ENCODE data around the gene BCL6B.
"Not testable (repeated sequence)": the region's sequence is repeated elsewhere in the genome, so short reads cannot be mapped to it uniquely, and the experiment has no call there.

The BCL6B gene

DNA sequence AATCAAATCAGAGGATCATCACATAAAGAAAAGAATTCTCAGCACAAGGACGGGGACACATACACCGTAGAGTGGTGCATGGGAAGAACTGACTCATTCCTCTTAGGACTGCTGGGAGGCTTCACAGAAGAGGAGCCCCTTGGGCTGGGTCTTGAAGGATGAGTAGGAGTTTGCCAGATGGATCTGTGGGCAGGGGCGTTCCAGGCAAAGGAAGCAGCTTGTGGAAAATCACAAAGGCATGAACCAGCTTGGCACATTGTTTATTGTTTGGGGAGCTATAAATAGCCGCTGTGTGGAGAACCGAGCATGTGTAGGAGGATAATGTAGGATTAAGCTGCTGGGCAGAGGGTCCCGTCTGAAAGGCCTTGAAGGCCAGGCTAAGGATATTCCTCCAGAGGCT is 26.1 kb downstream of the BCL6B start:
- H3K27me3 ChIP-seq: peaks cover 85% of the 10 kb centered on the region
- H3K4me3 ChIP-seq (ENCODE audit: low read depth in 1 of 2, low read length in 1 of 2): no peak overlapping the region
- TF ChIP-seq, protein P1, sequence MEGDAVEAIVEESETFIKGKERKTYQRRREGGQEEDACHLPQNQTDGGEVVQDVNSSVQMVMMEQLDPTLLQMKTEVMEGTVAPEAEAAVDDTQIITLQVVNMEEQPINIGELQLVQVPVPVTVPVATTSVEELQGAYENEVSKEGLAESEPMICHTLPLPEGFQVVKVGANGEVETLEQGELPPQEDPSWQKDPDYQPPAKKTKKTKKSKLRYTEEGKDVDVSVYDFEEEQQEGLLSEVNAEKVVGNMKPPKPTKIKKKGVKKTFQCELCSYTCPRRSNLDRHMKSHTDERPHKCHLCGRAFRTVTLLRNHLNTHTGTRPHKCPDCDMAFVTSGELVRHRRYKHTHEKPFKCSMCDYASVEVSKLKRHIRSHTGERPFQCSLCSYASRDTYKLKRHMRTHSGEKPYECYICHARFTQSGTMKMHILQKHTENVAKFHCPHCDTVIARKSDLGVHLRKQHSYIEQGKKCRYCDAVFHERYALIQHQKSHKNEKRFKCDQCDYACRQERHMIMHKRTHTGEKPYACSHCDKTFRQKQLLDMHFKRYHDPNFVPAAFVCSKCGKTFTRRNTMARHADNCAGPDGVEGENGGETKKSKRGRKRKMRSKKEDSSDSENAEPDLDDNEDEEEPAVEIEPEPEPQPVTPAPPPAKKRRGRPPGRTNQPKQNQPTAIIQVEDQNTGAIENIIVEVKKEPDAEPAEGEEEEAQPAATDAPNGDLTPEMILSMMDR (IDR thresholded peaks at IDR 0.05): no peak
- peaks cover 15 to 20% of the 10 kb centered on the region in 2 experiments for H3K4me1 ChIP-seq (ENCODE audit: control insufficient read depth in 1 of 2, insufficient read depth in 1 of 2, low read depth in 1 of 2, low read length in 1 of 2)
- H3K9me3 ChIP-seq: no peaks in the 10 kb centered on the region
- no peak overlapping the region for H3K27ac ChIP-seq
- no peaks in the 10 kb centered on the region for H3K36me3 ChIP-seq

DNA sequence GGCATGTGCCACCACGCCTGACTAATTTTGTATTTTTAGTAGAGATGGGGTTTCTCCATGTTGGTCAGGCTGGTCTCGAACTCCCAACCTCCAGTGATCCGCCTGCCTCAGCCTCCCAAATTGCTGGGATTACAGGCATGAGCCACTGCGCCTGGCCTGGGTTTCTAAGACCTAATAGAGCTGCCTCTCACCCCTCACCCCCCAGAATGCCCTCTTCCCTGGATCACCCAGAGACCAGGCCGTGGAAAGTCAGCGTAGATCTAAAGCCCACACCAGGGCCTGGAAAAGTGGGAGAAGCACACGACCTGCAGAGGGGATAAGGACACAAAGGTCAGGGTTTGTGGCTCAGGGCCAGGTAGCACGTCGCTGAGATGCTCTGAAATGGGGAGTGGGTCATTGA is 27.7 kb downstream of the BCL6B start:
- Histone ChIP-seq H3K4me1 (ENCODE audit: control insufficient read depth in 1 of 2, insufficient read depth in 1 of 2, low read depth in 1 of 2, low read length in 1 of 2) (peaks cover 15 to 17% of the 10 kb centered on the region in 2 experiments), H3K27me3 (peaks cover 77% of the 10 kb centered on the region)
- not testable (repeated sequence) for H3K27ac ChIP-seq; H3K36me3 ChIP-seq; H3K9me3 ChIP-seq; H3K4me3 ChIP-seq (ENCODE audit: low read depth in 1 of 2, low read length in 1 of 2)

GRCh38 chr17:7056386-7056785 is 33.5 kb downstream of the BCL6B start:
- H3K4me3 ChIP-seq (ENCODE audit: low read depth in 1 of 2, low read length in 1 of 2): no peak overlapping the region
- no peaks in the 10 kb centered on the region for H3K4me1 ChIP-seq (ENCODE audit: control insufficient read depth in 1 of 2, insufficient read depth in 1 of 2, low read depth in 1 of 2, low read length in 1 of 2)
- TF ChIP-seq, protein P1 (IDR thresholded peaks at IDR 0.05): no peak

GRCh38 chr17:7058831-7059447 is 36.1 kb downstream of the BCL6B start:
- H3K9me3 ChIP-seq: no peaks in the 10 kb centered on the region
- H3K4me1 ChIP-seq (ENCODE audit: control insufficient read depth in 1 of 2, insufficient read depth in 1 of 2, low read depth in 1 of 2, low read length in 1 of 2): no peaks in the 10 kb centered on the region
- H3K27me3 ChIP-seq: peaks cover 58% of the 10 kb centered on the region
- no peak overlapping the region for H3K27ac ChIP-seq
- no peaks in the 10 kb centered on the region for H3K36me3 ChIP-seq
- H3K4me3 ChIP-seq (ENCODE audit: low read depth in 1 of 2, low read length in 1 of 2): no peak overlapping the region
- TF ChIP-seq, protein P1 (IDR thresholded peaks at IDR 0.05): no peak

More at GRCh38 chr17:7056386-7056785, 33.5 kb downstream of the BCL6B start:
- Histone ChIP-seq H3K27me3 (peaks cover 47% of the 10 kb centered on the region), H3K9me3 (no peaks in the 10 kb centered on the region), H3K27ac (no peak overlapping the region), H3K36me3 (no peaks in the 10 kb centered on the region)

GRCh38 chr17:7060165-7060891 is 37.5 kb downstream of the BCL6B start:
- no peaks in the 10 kb centered on the region for H3K4me1 ChIP-seq (ENCODE audit: control insufficient read depth in 1 of 2, insufficient read depth in 1 of 2, low read depth in 1 of 2, low read length in 1 of 2)
- H3K36me3 ChIP-seq: no peaks in the 10 kb centered on the region
- no peak overlapping the region for H3K27ac ChIP-seq
- H3K9me3 ChIP-seq: no peaks in the 10 kb centered on the region
- peaks cover 49% of the 10 kb centered on the region for H3K27me3 ChIP-seq
- TF ChIP-seq, protein P1 (IDR thresholded peaks at IDR 0.05): no peak
- no peak overlapping the region for H3K4me3 ChIP-seq (ENCODE audit: low read depth in 1 of 2, low read length in 1 of 2)

- Histone ChIP-seq H3K4me3 (ENCODE audit: low read depth in 1 of 2, low read length in 1 of 2) (no peak overlapping the region), H3K27ac (no peak overlapping the region), H3K9me3 (no peaks in the 10 kb centered on the region), H3K4me1 (ENCODE audit: control insufficient read depth in 1 of 2, insufficient read depth in 1 of 2, low read depth in 1 of 2, low read length in 1 of 2) (no peaks in the 10 kb centered on the region), H3K27me3 (peaks cover 43% of the 10 kb centered on the region), H3K36me3 (no peaks in the 10 kb centered on the region)
- TF ChIP-seq, protein P1 (IDR thresholded peaks at IDR 0.05): no peak
Measured at GRCh38 chr17:7063518-7064094, 40.8 kb downstream of the BCL6B start.
